GM10248 (cell line): ENCODE data around the gene AKIRIN2.

ENCODE experiments used
- CTCF ChIA-PET: fragments of 300-600 bp; sonication (Branson Sonifier 250); formaldehyde crosslinking; extraction: SDS; loops from one replicate; lab custom pipeline; 2021; ENCODE audit warnings: antibody characterized with exemption; lab: Yijun Ruan, JAX
- POLR2A ChIA-PET: fragments of 350-650 bp; sonication (Branson Sonifier 250); formaldehyde crosslinking; extraction: SDS; loops from one replicate; lab custom pipeline; 2020; ENCODE audit warnings: antibody characterized with exemption; lab: Yijun Ruan, JAX
- DNase-seq: peaks from one replicate; pipeline ENCODE4 v3.0.0; 2012; ENCODE audit errors: extremely low spot score
- CTCF ChIP-seq: IDR thresholded peaks from 2 replicates; pipeline ENCODE4 v1.5.1; 2012; ENCODE audit warnings: mild to moderate bottlenecking, low read depth; ENCODE audit errors: extremely low read depth, missing control alignments, control extremely low read depth

AKIRIN2 gene

DNA sequence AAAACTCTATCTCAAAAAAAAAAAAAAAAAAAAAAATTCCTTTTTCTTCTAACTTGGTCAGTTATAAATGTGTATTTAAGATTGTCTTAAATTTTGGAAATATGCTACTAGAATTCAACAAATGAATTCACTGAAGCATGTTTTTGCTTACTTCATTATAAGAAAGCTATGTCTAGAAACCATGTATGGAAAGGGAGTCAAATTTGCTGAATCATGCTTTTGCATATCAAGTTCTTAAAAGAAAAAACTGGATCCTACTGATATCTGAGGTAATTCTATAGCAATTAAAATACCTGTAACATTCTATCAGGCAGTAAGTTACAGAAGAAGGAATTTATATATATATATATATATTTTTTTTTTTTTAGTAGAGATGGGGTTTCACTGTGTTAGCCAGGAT is 27.7 kb downstream of the AKIRIN2 start:
- POLR2A ChIA-PET: no interaction called here
- CTCF ChIA-PET: interaction anchor here (2.2 to 2.5 kb wide), 2 partner anchors 8 to 11 kb away, joined by 6 read pairs; no protein-coding TSS in a partner anchor
- TF ChIP-seq CTCF: no peak
- no peak for DNase-seq

DNA sequence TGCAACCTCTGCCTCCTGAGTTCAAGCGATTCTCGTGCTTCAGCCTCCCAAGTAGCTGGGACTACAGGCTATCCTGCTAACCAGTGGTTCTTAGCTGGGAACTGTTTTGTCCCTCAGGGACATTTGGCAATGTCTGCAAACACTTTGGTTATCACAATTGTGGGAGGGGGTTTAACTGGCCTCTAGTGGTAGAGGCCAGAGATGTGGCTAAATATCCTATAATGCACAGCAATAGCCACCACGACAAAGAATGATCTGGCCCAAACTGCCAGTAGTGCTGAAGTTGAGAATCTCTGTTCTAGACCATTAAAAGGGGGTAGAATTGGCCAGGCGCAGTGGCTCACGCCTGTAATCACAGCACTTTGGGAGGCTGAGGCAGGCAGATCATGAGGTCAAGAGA is 28.8 kb downstream of the AKIRIN2 start:
- POLR2A ChIA-PET: no interaction called here
- no peak for DNase-seq
- CTCF ChIA-PET: interaction anchor here (2.2 to 2.5 kb wide), 2 partner anchors 9 to 12 kb away, joined by 6 read pairs; no protein-coding TSS in a partner anchor
- no peak for TF ChIP-seq CTCF

- TF ChIP-seq CTCF: no peak
- no peak for DNase-seq
- ChIA-PET POLR2A (no interaction called here), CTCF (interaction anchor here (2.2 to 2.5 kb wide), 2 partner anchors 9 to 12 kb away, joined by 6 read pairs; no protein-coding TSS in a partner anchor)
Observed at GRCh38 chr6:87672641-87673040, 29.4 kb downstream of the AKIRIN2 start.

GRCh38 chr6:87671555-87672029 is 30.4 kb downstream of the AKIRIN2 start:
- CTCF ChIA-PET: no interaction called here
- no peak for TF ChIP-seq CTCF
- DNase-seq: no peak
- POLR2A ChIA-PET: no interaction called here

- no peak for TF ChIP-seq CTCF
- ChIA-PET POLR2A (no interaction called here), CTCF (no interaction called here)
- no peak for DNase-seq
Observed at GRCh38 chr6:87670707-87671106, 31.3 kb downstream of the AKIRIN2 start.

DNA sequence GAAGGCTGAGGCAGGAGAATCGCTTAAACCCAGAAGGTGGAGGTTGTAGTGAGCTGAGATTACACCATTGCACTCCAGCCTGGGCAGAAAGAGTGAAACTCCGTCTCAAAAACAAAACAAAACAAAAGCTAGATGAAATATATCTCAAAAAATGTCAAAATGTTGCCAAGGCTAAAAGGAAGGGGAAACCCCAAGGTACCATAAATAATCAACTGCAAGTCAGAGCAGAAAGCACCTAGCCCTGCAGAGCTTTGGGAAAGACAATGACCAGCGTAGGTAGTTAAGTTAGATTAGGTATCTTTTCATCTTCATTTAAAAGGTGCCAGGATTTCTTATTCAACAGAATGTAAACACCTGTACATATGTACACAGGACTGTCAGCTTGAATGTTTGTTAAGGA is 33.0 kb downstream of the AKIRIN2 start:
- no peak for TF ChIP-seq CTCF
- DNase-seq: peak; percentile 37
- CTCF ChIA-PET: interaction anchor here (1.2 to 2.2 kb wide), 6 partner anchors 8 to 260 kb away, joined by 3 to 8 read pairs (median 6); partner anchors contain the start of gene AKIRIN2
- POLR2A ChIA-PET: no interaction called here
